A549 (cell line): ENCODE measurements around the gene MXRA7. TPM values are rescaled to one million over a fixed set of nuclear protein-coding genes. Genes with fewer than 3 reads are reported as not detected.
"Not testable (repeated sequence)": the region's sequence is repeated elsewhere in the genome, so short reads cannot be mapped to it uniquely, and the experiment has no call there.

ENCODE experiments used
- ATAC-seq, 2 experiments: fragments of 200-7000 bp in 1 of 2; fragments of >200 bp in 1 of 2; cut with Nextera tagmentation in 1 of 2; cut with Tn5 transposase in 1 of 2; 3 replicates each; pipeline versions ENCODE4 v1.8.0 to v1.9.1; 2018 to 2020; ENCODE audit warnings: mild to moderate bottlenecking in 1 of 2, moderate library complexity in 1 of 2
- CTCF ChIA-PET: fragments of 300-600 bp; sonication (Branson Sonifier 250); formaldehyde crosslinking; extraction: SDS; loops from one replicate; lab custom pipeline; 2021; ENCODE audit warnings: antibody characterized with exemption, inconsistent platforms; lab: Yijun Ruan, JAX
- POLR2A ChIA-PET: fragments of 350-600 bp; formaldehyde crosslinking; extraction: SDS; loops from one replicate; lab custom pipeline; 2021; ENCODE audit warnings: antibody characterized with exemption, inconsistent platforms; lab: Yijun Ruan, JAX
- DNase-seq, 2 experiments: peaks; one replicate each; pipeline versions ENCODE4 v3.0.0 to v3.0.0-alpha.2; 2011 to 2016; ENCODE audit warnings: low read depth in 1 of 2, low spot score in 1 of 2
- FAIRE-seq: peaks from 2 replicates; lab custom pipeline; 2011; peaks lifted over from hg19 to GRCh38; lab: Jason Lieb, UNC
- H3K27ac ChIP-seq, 2 experiments: fragments of >200 bp; sonication (Bioruptor Twin); formaldehyde crosslinking; 3 replicates each; pipeline ENCODE4 v1.5.1; 2016 to 2017
- H3K4me1 ChIP-seq: fragments of >200 bp; sonication (Bioruptor Twin); formaldehyde crosslinking; 3 replicates; pipeline ENCODE4 v1.6.1; 2016
- H3K4me2 ChIP-seq: fragments of >200 bp; sonication (Bioruptor Twin); formaldehyde crosslinking; 3 replicates; pipeline ENCODE4 v1.6.1; 2016
- H3K4me3 ChIP-seq: fragments of >200 bp; sonication (Bioruptor Twin); formaldehyde crosslinking; 3 replicates; pipeline ENCODE4 v1.5.1; 2016
- H3K9me3 ChIP-seq: fragments of >200 bp; sonication (Bioruptor Twin); formaldehyde crosslinking; 3 replicates; pipeline ENCODE4 v1.6.1; 2016
- BHLHE40 ChIP-seq: IDR thresholded peaks from 2 replicates; pipeline ENCODE4 v1.6.1; 2012; ENCODE audit warnings: low read depth, low read length, inconsistent platforms
- CBX2 ChIP-seq: fragments of 200-600 bp; sonication (generic); IDR thresholded peaks from 2 replicates; pipeline ENCODE4 v1.6.1; 2016; ENCODE audit warnings: low read depth, mild to moderate bottlenecking, borderline replicate concordance
- CEBPB ChIP-seq, 2 experiments: fragments of >200 bp in 1 of 2; sonication (Bioruptor Twin) in 1 of 2; formaldehyde crosslinking in 1 of 2; IDR thresholded peaks; 2 replicates each; pipeline ENCODE4 v1.6.1; 2012 to 2016
- EHF ChIP-seq: fragments of 250-450 bp; sonication (Bioruptor Pico); IDR thresholded peaks from 2 replicates; pipeline ENCODE4 v1.5.0; 2020; ENCODE audit warnings: mild to moderate bottlenecking
- EHMT2 ChIP-seq: fragments of 200-600 bp; sonication (generic); IDR thresholded peaks from 2 replicates; pipeline ENCODE4 v1.6.1; 2016; ENCODE audit warnings: antibody characterized with exemption, low read depth, mild to moderate bottlenecking, moderate library complexity
- FOSB ChIP-seq: fragments of 250-450 bp; sonication (Bioruptor Pico); IDR thresholded peaks from 2 replicates; pipeline ENCODE4 v1.5.0; 2020; ENCODE audit warnings: mild to moderate bottlenecking, moderate library complexity
- GATA3 ChIP-seq: IDR thresholded peaks from 2 replicates; pipeline ENCODE4 v1.6.1; 2012; ENCODE audit warnings: borderline replicate concordance
- HDAC2 ChIP-seq: fragments of 200-600 bp; sonication (generic); IDR thresholded peaks from 2 replicates; pipeline ENCODE4 v1.6.1; 2016
- HOXA7 ChIP-seq: fragments of 250-450 bp; sonication (Bioruptor Pico); IDR thresholded peaks from 2 replicates; pipeline ENCODE4 v1.5.0; 2020; ENCODE audit warnings: mild to moderate bottlenecking, moderate library complexity
- NFE2L2 ChIP-seq: fragments of 150-350 bp; conservative IDR thresholded peaks from 2 replicates; pipeline ENCODE4 v1.6.1; 2014; ENCODE audit warnings: low read length
- POLR2A ChIP-seq: IDR thresholded peaks from 2 replicates; pipeline ENCODE4 v1.6.1; 2012; ENCODE audit warnings: mild to moderate bottlenecking, low read length
- TFCP2L1 ChIP-seq: fragments of 250-450 bp; sonication (Bioruptor Pico); IDR thresholded peaks from 2 replicates; pipeline ENCODE4 v1.5.0; 2021; ENCODE audit warnings: mild to moderate bottlenecking
- TP53 ChIP-seq: fragments of 250-450 bp; sonication (Bioruptor Pico); IDR thresholded peaks from 2 replicates; pipeline ENCODE4 v1.5.0; 2021; ENCODE audit warnings: mild to moderate bottlenecking, moderate library complexity
- WGBS: methylation state at CpG from one replicate; pipeline ENCODE4 v1.1.6; 2017; ENCODE audit errors: missing lambda C conversion rate; 5-methylcytosine and 5-hydroxymethylcytosine counted together
- polyA plus RNA-seq, 4 experiments: library from polyadenylated mRNA; depleted of rRNA in 3 of 4; stranded (reverse); fragments of >200 nt; fragmentation: RNase III in 1 of 4; extraction: RNeasy Plus Mini Kit Qiagen cat#74134 plus additional on column Dnase treatment in 1 of 4; gene quantifications; 2 replicates in 3 of 4; 3 replicates in 1 of 4; pipeline ENCODE4 v1.2.3, GENCODE V29; 2011 to 2017
- TF ChIP-seq, protein P1 (sequence below): fragments of 200-600 bp; sonication (generic); IDR thresholded peaks from 2 replicates; pipeline ENCODE4 v1.6.1; 2016; ENCODE audit warnings: antibody characterized with exemption, mild to moderate bottlenecking, moderate library complexity
- TF ChIP-seq, protein P2 (sequence below): IDR thresholded peaks from 2 replicates; pipeline ENCODE4 v1.6.1; 2012

Gene MXRA7
- polyA plus RNA-seq, 2 of the 4 experiments (the other 2 are of a cell fraction) = 47.8 to 57.2 TPM

DNA sequence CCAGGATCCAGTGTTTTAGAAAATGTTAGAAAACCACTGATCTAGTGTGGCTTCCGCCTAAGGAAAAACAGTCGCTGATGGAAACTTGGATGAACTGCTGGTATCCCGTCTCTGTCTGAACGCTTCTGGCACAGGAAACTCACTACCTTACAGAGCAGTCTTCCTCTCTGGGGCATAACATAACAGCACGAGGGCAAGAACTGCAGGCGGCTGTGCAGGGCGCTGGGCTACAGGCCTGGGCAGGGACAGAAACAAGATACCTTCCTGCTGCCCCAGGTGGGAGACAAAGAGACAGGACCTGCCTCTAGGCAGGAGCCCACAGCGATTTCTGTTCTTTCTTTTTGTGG, 10.5 kb downstream of the MXRA7 start:
- ChIA-PET POLR2A (no interaction called here), CTCF (interaction anchor here (20.1 kb wide), 1 partner anchor 14 kb away, joined by 456 read pairs; the partner anchor contains the start of genes JMJD6, METTL23 and MXRA7)
- no peak for FAIRE-seq
- H3K4me2 ChIP-seq = no peak overlapping the region
- TF ChIP-seq GATA3 (no peak), BHLHE40 (no peak), EHF (CRISPR knock-in tag) (no peak)
- no peak overlapping the region for H3K4me3 ChIP-seq
- H3K4me1 ChIP-seq = no peaks in the 10 kb centered on the region
- WGBS = 92% methylated on average over 8 of the region's 8 CpGs
- no peak for DNase-seq
- no peak for ATAC-seq
- no peaks in the 10 kb centered on the region for H3K9me3 ChIP-seq
- no peak overlapping the region for H3K27ac ChIP-seq

DNA sequence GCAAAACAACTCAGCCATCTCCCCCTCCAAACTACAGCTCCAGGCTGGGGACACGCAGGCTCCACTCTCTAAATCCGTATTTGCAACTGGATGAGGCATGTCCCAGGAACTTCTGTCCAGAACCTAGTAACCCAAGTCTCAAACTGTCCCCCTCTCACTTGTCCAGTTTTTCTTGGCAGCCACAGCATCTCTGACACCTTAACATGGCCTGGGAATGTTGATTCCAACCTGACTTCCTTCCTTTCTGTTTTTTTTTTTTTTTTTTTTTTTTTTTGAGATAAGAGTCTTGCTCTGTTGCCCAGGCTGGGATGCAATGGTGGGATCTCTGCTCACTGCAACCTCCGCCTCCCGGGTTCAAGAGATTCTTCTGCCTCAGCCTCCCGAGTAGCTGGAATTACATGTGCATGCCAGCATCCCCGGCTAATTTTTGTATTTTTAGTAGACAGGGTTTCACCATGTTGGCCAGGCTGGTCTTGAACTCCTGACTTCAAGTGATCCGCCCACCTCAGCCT, 12.2 kb downstream of the MXRA7 start:
- not testable (repeated sequence) for H3K4me2 ChIP-seq, H3K27ac ChIP-seq, H3K4me1 ChIP-seq, ATAC-seq, H3K4me3 ChIP-seq, FAIRE-seq, H3K9me3 ChIP-seq, DNase-seq
- CTCF ChIA-PET = interaction anchor here (0.9 to 20.1 kb wide), 3 partner anchors 15 to 141 kb away, joined by 3 to 456 read pairs (median 78); partner anchors contain the start of genes JMJD6, METTL23 and MXRA7
- WGBS = 80% methylated on average over 7 of the region's 7 CpGs
- POLR2A ChIA-PET = interaction anchor here (1.2 kb wide), 1 partner anchor 10 kb away, joined by 4 read pairs; no protein-coding TSS in a partner anchor

DNA sequence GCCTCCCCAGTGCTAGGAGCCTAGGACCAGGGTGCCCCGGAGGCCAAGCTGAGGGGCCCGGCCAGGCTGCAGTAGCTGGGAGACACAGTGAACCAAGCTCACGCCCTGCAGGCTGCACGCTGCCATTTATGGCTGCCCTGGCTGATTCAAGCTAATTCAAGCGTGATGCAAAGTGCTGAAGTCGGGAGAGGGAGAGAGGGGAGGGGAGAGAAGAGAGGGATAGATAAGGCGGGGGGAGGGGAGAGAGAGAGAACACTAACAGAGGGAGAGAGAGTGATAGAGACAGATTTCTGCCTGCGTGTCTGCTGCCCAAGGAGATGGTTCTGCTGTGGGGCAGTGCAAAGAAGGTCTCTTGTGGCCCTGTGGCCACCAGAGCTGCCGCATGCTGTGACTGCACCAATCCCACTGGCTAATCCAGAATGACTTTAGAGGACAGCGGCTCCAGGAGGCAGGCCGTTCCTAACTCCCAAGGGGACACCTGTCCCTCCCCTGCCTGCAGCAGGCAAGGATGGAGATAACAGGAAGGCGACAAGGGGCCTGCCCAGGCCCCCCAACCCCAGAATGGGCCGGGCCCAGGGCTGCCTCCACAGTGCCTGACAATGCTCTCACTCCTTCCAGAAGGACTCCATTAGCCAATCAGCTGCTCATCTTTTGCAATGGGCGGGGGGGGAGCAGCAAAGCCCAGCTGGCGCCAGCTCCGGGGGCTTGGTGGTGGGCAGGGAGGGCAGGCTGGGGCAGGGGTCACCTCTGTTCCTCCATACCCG, 12.9 kb downstream of the MXRA7 start:
- H3K4me3 ChIP-seq = no peak overlapping the region
- DNase-seq (no peak), FAIRE-seq (no peak), ATAC-seq (no peak)
- H3K27ac ChIP-seq = no peak overlapping the region
- 89% methylated on average over 13 of the region's 17 CpGs for WGBS
- TF ChIP-seq HDAC2 (no peak), POLR2A (no peak), HOXA7 (no peak), EHMT2 (no peak), TP53 (CRISPR knock-in tag) (no peak), TFCP2L1 (CRISPR knock-in tag) (no peak), NFE2L2 (no peak), CBX2 (no peak), CEBPB (IDR thresholded peaks at IDR 0.05) (no peak), FOSB (CRISPR knock-in tag) (no peak)
- TF ChIP-seq, protein P1, sequence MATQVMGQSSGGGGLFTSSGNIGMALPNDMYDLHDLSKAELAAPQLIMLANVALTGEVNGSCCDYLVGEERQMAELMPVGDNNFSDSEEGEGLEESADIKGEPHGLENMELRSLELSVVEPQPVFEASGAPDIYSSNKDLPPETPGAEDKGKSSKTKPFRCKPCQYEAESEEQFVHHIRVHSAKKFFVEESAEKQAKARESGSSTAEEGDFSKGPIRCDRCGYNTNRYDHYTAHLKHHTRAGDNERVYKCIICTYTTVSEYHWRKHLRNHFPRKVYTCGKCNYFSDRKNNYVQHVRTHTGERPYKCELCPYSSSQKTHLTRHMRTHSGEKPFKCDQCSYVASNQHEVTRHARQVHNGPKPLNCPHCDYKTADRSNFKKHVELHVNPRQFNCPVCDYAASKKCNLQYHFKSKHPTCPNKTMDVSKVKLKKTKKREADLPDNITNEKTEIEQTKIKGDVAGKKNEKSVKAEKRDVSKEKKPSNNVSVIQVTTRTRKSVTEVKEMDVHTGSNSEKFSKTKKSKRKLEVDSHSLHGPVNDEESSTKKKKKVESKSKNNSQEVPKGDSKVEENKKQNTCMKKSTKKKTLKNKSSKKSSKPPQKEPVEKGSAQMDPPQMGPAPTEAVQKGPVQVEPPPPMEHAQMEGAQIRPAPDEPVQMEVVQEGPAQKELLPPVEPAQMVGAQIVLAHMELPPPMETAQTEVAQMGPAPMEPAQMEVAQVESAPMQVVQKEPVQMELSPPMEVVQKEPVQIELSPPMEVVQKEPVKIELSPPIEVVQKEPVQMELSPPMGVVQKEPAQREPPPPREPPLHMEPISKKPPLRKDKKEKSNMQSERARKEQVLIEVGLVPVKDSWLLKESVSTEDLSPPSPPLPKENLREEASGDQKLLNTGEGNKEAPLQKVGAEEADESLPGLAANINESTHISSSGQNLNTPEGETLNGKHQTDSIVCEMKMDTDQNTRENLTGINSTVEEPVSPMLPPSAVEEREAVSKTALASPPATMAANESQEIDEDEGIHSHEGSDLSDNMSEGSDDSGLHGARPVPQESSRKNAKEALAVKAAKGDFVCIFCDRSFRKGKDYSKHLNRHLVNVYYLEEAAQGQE = no peak
- TF ChIP-seq, protein P2, sequence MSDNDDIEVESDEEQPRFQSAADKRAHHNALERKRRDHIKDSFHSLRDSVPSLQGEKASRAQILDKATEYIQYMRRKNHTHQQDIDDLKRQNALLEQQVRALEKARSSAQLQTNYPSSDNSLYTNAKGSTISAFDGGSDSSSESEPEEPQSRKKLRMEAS = no peak
- POLR2A ChIA-PET = interaction anchor here (1.2 kb wide), 1 partner anchor 9 kb away, joined by 4 read pairs; no protein-coding TSS in a partner anchor
- CTCF ChIA-PET = interaction anchor here (0.6 to 20.1 kb wide), 8 partner anchors 14 to 202 kb away, joined by 3 to 456 read pairs (median 4); partner anchors contain the start of genes JMJD6, METTL23 and MXRA7
- H3K9me3 ChIP-seq = no peaks in the 10 kb centered on the region
- H3K4me2 ChIP-seq = no peak overlapping the region
- H3K4me1 ChIP-seq = no peaks in the 10 kb centered on the region
